K562 (cell line): ENCODE results near the gene FRRS1L. TPM values are rescaled to one million over a fixed set of nuclear protein-coding genes. Genes with fewer than 3 reads are reported as not detected.

ENCODE experiments used
- BCLAF1 ChIP-seq, 2 experiments: fragments of 450-650 bp in 1 of 2; IDR thresholded peaks; 2 replicates each; pipeline ENCODE4 v1.6.1; 2011 to 2017; ENCODE audit warnings: low read depth in 2 of 2, antibody characterized with exemption in 1 of 2, borderline replicate concordance in 1 of 2, low read length in 1 of 2, mild to moderate bottlenecking in 1 of 2, mixed read lengths in 1 of 2; ENCODE audit not compliant: control insufficient read depth in 1 of 2
- BDP1 ChIP-seq: IDR thresholded peaks from 3 replicates; pipeline ENCODE4 v1.6.1; 2011; ENCODE audit not compliant: insufficient read length, insufficient read depth
- BRCA1 ChIP-seq, 2 experiments: fragments of 450-650 bp in 1 of 2; sonication (generic) in 1 of 2; formaldehyde crosslinking in 1 of 2; IDR thresholded peaks; 2 replicates each; pipeline versions ENCODE4 v1.5.0 to v1.6.1; 2017 to 2020; ENCODE audit warnings: mild to moderate bottlenecking in 1 of 2, missing genetic modification reagents in 1 of 2
- CTBP1 ChIP-seq: fragments of 450-650 bp; IDR thresholded peaks from 2 replicates; pipeline ENCODE4 v1.6.1; 2016; ENCODE audit warnings: borderline replicate concordance
- ETS1 ChIP-seq: conservative IDR thresholded peaks from 2 replicates; pipeline ENCODE4 v1.6.1; 2011; ENCODE audit warnings: low read depth, mild to moderate bottlenecking, low read length; ENCODE audit not compliant: control insufficient read depth
- KHSRP ChIP-seq: fragments of 450-650 bp; IDR thresholded peaks from 2 replicates; pipeline ENCODE4 v1.6.1; 2017
- MAX ChIP-seq: sonication (generic); formaldehyde crosslinking; IDR thresholded peaks from 2 replicates; pipeline ENCODE4 v1.9.0; 2022; ENCODE audit warnings: mild to moderate bottlenecking, missing genetic modification reagents
- PBX2 ChIP-seq, 2 experiments: IDR thresholded peaks in 1 of 2; conservative IDR thresholded peaks in 1 of 2; 2 replicates each; pipeline ENCODE4 v1.6.1; 2016; ENCODE audit warnings: low read depth in 2 of 2, mild to moderate bottlenecking in 1 of 2, missing compliant biosample characterization in 1 of 2, missing genetic modification characterization in 1 of 2, moderate library complexity in 1 of 2
- PHTF2 ChIP-seq: fragments of 250-450 bp; sonication (Bioruptor Pico); IDR thresholded peaks from 2 replicates; pipeline ENCODE4 v1.5.0; 2021; ENCODE audit warnings: mild to moderate bottlenecking
- PKNOX1 ChIP-seq: fragments of 450-650 bp; IDR thresholded peaks from 2 replicates; pipeline ENCODE4 v1.6.1; 2016
- RBM15 ChIP-seq: fragments of 200-400 bp; formaldehyde crosslinking; IDR thresholded peaks from 2 replicates; pipeline ENCODE4 v1.6.1; 2018; ENCODE audit warnings: mild to moderate bottlenecking, low read length, moderate library complexity; ENCODE audit not compliant: insufficient read depth
- SNRNP70 ChIP-seq: fragments of 200-400 bp; formaldehyde crosslinking; optimal IDR thresholded peaks from 2 replicates; pipeline ENCODE3; 2017; ENCODE audit warnings: low read depth, low read length
- SP1 ChIP-seq: sonication (generic); formaldehyde crosslinking; IDR thresholded peaks from 2 replicates; pipeline ENCODE4 v1.8.1; 2022; ENCODE audit warnings: mild to moderate bottlenecking, missing genetic modification reagents
- TAF15 ChIP-seq: fragments of 200-400 bp; formaldehyde crosslinking; IDR thresholded peaks from 2 replicates; pipeline ENCODE4 v1.6.1; 2017; ENCODE audit warnings: mild to moderate bottlenecking, low read depth, low read length, moderate library complexity
- TCFL5 ChIP-seq: fragments of 250-450 bp; sonication (Bioruptor Pico); conservative IDR thresholded peaks from 2 replicates; pipeline ENCODE4 v1.6.1; 2021; ENCODE audit warnings: mild to moderate bottlenecking, moderate library complexity, matching md5 sums
- ZNF589 ChIP-seq: fragments of 200-800 bp; sonication (Bioruptor generic); IDR thresholded peaks from 2 replicates; pipeline ENCODE4 v1.6.1; 2016; ENCODE audit warnings: low read depth, missing genetic modification characterization, missing compliant biosample characterization
- ZNF785 ChIP-seq: fragments of 250-450 bp; sonication (Bioruptor Pico); IDR thresholded peaks from 2 replicates; pipeline ENCODE4 v1.4.0; 2020; ENCODE audit warnings: mild to moderate bottlenecking
- polyA plus RNA-seq, 8 experiments: library from polyadenylated mRNA; depleted of rRNA in 4 of 8; stranded (reverse) in 5 of 8; unstranded in 3 of 8; fragments of >200 nt; fragmentation: Nextera tagmentation in 2 of 8; fragmentation: Illumina TruSeq in 1 of 8; extraction: Ambion mirVana in 2 of 8; extraction: Trizol in 1 of 8; gene quantifications; 2 replicates each; pipeline versions ENCODE4 v1.2.1 to v1.2.3, GENCODE V29; 2011 to 2014; ENCODE audit warnings: inconsistent platforms in 1 of 8, missing spikeins in 1 of 8
- total RNA-seq, 7 experiments: library from RNA; depleted of rRNA in 6 of 7; stranded (reverse); fragments of >200 nt in 6 of 7; fragmentation: Illumina TruSeq in 2 of 7; extraction: Trizol in 2 of 7; gene quantifications; 2 replicates each; pipeline versions ENCODE4 v1.2.1 to v1.2.3, GENCODE V29; 2011 to 2021; ENCODE audit warnings: low replicate concordance in 1 of 7

The FRRS1L gene
- total and polyA plus RNA-seq, 9 of the 15 experiments (the other 6 are each of a cell fraction or from before 2014, with no cell fraction given), result under 0.01 to 0.04 (median 0.03) TPM; not detected in 5

GRCh38 chr9:109119439-109120203 lies 47.4 kb downstream of the FRRS1L start, which contains the start of gene TMEM245 (continued):
- TF ChIP-seq PBX2 (CRISPR knock-in tag; IDR thresholded peaks at IDR 0.05; ENCODE audit: low read depth) (no peak), PBX2 (tag; conservative IDR thresholded peaks at IDR 0.05; ENCODE audit: low read depth) (peak; percentile 60), PKNOX1 (peak; percentile 89), SP1 (CRISPR knock-in tag) (peak; percentile 67), TCFL5 (CRISPR knock-in tag) (no peak), PHTF2 (CRISPR knock-in tag) (no peak), TAF15 (no peak), CTBP1 (peak; percentile 52; the same call in 1 of the 2 replicates), ZNF589 (CRISPR knock-in tag) (peak; percentile 86; the same call in 1 of the 2 replicates), ZNF785 (CRISPR knock-in tag) (no peak), KHSRP (no peak), BCLAF1 (IDR thresholded peaks at IDR 0.05; ENCODE audit: borderline replicate concordance in 1 of 2, control insufficient read depth in 1 of 2, low read depth in 2 of 2, low read length in 1 of 2) (0 out of 4 replicates have a peak, but pooled peaks of 1 of the 2 experiments have one; percentile 36), BRCA1 (IDR thresholded peaks at IDR 0.05) (no peak), BRCA1 (CRISPR knock-in tag; IDR thresholded peaks at IDR 0.05) (no peak), BDP1 (no peak), ETS1 (no peak; the same call in 1 of the 2 replicates), SNRNP70 (no peak), MAX (CRISPR knock-in tag) (peak; percentile 59), RBM15 (no peak)
